Raji (cell line): ENCODE measurements around the gene SPRY2.

ENCODE experiments used
- POLR2A ChIP-seq: IDR thresholded peaks from 2 replicates; pipeline ENCODE4 v1.6.1; 2011; ENCODE audit warnings: low read depth, low read length, control low read depth; ENCODE audit not compliant: insufficient read depth

The SPRY2 gene

GRCh38 chr13:80337288-80338081 lies 3.4 kb downstream of the SPRY2 start:
- TF ChIP-seq POLR2A, result no peak

GRCh38 chr13:80336776-80337287 lies 4.1 kb downstream of the SPRY2 start:
- no peak for TF ChIP-seq POLR2A

- TF ChIP-seq POLR2A, result no peak
These were observed 4.6 kb downstream of the SPRY2 start for GRCh38 chr13:80336370-80336769.

GRCh38 chr13:80334597-80335260 lies 6.2 kb downstream of the SPRY2 start:
- no peak for TF ChIP-seq POLR2A

GRCh38 chr13:80331984-80332383 lies 8.9 kb downstream of the SPRY2 start:
- TF ChIP-seq POLR2A, result no peak

- TF ChIP-seq POLR2A, result no peak
These were observed 11.7 kb downstream of the SPRY2 start for GRCh38 chr13:80329250-80329649.

GRCh38 chr13:80319004-80319403 lies 21.9 kb downstream of the SPRY2 start:
- TF ChIP-seq POLR2A, result no peak

- no peak for TF ChIP-seq POLR2A
These were observed 25.9 kb downstream of the SPRY2 start for GRCh38 chr13:80314711-80315653.

GRCh38 chr13:80313668-80314256 lies 27.2 kb downstream of the SPRY2 start:
- TF ChIP-seq POLR2A, result no peak

- TF ChIP-seq POLR2A, result no peak
These were observed 28.0 kb downstream of the SPRY2 start for GRCh38 chr13:80312967-80313366.

- no peak for TF ChIP-seq POLR2A
These were observed 28.8 kb downstream of the SPRY2 start for GRCh38 chr13:80312012-80312704.

- no peak for TF ChIP-seq POLR2A
These were observed 31.0 kb downstream of the SPRY2 start for GRCh38 chr13:80309926-80310325.

GRCh38 chr13:80307401-80307987 lies 33.4 kb downstream of the SPRY2 start:
- TF ChIP-seq POLR2A, result no peak
